ENCODE measurements around the gene CPNE8.

Gene CPNE8

DNA sequence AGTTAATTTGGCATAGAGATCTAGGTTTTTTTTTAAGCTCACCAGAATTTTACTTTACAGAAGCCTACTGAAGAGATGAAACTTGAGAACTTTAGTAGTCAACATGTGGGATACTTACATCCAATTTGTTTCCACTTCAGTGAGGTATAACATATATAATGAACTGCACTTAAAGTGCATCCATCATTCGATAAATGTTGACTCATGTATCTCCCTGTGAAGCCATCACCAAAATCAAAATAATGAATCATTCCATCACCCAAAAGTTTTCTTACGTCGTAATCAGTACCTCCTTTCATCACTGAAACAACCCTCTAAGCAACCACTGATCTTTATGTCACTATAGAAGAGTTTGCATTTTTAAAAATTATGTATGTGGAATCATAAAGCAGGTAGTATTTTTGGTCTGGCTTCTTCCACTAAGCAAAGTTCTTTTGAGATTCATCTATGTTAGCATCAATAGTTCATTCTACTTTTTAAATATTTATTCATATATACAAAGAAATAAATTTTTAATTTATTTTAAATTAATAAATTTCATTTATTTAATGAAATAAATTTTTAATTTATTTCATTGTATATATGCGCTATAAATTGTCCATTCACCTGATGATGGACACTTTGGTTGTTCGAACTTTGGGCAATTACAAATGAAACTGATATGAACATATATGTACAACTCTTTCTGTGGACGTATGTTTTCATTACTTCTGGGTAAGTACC is 2.0 kb upstream of the CPNE8 start:
- Mint-ChIP-seq H3K27me3 (peaks cover 27% of the 10 kb centered on the region), H3K27ac (no peak overlapping the region), H3K4me3 (peak overlapping the region; percentile 81), H3K9me3 (no peaks in the 10 kb centered on the region), H3K4me1 (peaks cover 26% of the 10 kb centered on the region), H3K36me3 (ENCODE audit: low read depth) (peaks cover 2% of the 10 kb centered on the region)
- DNase-seq (no peak), ATAC-seq (peak; percentile 9)

DNA sequence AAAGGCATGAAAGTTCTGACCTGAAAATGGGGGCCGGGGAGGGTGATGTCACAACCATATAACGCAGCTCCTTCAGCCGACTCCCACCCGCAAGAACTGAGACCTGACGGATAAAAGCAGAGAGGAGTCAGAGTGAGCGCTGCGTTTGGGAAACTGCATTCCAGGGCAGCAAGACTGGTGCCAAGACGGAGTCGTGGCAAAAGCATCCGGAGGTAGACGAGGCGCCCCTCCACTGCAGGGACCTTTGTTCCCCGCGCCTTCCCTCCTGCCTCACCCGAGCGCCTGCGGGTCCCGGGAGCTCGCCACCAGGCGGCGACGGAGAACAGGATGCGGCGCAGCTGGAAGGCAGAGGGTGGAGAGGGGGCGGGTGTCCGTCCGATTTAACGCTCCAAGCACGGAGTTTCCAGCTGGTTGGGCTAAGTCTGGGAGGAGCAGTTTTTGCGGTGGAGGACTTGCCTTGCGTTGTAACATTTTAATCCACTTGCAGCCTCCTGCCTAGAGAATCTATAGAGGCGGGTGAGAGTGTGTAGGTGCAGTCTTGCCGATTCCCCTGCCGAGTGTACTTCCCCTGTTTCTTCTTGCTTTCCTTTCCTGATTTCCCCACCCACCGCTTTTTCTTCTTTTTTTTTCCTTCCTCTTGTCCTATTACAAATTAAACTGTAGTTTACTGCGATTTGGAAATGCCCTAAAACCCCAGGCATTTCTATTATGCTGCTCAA is 1.2 kb upstream of the CPNE8 start:
- peaks cover 26% of the 10 kb centered on the region for H3K4me1 Mint-ChIP-seq
- H3K4me3 Mint-ChIP-seq = peak overlapping the region; percentile 81
- peaks cover 2% of the 10 kb centered on the region for H3K36me3 Mint-ChIP-seq (ENCODE audit: low read depth)
- H3K27ac Mint-ChIP-seq = peak overlapping the region; percentile 64
- H3K9me3 Mint-ChIP-seq = no peaks in the 10 kb centered on the region
- ATAC-seq (peak; percentile 83), DNase-seq (peak; percentile 76)
- H3K27me3 Mint-ChIP-seq = peaks cover 27% of the 10 kb centered on the region

DNA sequence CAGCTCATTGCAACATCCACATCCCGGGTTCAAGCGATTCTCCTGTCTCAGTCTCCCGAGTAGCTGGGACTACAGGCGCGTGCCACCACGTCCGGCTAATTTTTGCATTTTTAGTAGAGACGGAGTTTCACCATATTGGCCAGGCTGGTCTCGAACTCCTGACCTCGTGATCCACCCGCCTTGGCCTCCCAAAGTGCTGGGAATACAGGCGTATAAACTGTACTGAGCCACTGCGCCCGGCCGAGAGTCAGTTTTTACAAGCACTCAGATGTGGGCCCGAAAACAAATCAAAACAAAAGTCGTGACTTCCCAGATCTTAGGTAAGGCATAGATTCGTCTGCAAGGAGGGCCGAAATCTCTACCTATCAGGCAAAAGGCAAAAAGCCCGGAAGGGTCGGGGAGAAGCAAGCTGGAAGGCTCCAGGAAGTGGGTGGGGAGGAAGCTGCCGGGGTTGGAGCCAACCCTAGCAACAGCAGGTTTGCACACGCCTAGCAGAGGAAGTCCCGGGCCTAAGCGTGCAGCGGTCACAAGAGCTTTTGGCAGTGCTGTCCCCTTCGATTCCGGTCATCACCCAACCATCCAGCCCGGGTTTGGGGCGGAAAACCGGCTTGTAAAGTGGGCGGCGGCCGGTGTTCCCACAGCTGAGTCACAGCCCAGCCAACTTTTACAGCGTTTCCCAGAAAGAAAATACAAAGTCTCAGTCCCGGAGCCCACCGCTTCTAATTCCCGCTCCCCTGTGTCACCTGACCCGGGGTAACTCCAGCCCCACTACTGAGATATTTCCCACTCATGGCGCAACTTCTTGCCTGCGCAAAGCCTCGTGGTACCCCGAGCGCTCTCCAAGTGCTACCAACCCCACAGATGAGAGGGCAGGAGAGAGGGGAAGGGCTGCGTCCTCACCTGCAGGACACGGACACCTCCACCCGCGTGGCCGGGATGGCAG is 583 bp downstream of the CPNE8 start:
- Mint-ChIP-seq H3K36me3 (ENCODE audit: low read depth) (peaks cover 2% of the 10 kb centered on the region), H3K27ac (peak overlapping the region; percentile 79), H3K27me3 (peaks cover 23% of the 10 kb centered on the region), H3K4me3 (peak overlapping the region; percentile 81), H3K9me3 (no peaks in the 10 kb centered on the region), H3K4me1 (peaks cover 26% of the 10 kb centered on the region)
- DNase-seq (peak; percentile 41), ATAC-seq (peak; percentile 44)

DNA sequence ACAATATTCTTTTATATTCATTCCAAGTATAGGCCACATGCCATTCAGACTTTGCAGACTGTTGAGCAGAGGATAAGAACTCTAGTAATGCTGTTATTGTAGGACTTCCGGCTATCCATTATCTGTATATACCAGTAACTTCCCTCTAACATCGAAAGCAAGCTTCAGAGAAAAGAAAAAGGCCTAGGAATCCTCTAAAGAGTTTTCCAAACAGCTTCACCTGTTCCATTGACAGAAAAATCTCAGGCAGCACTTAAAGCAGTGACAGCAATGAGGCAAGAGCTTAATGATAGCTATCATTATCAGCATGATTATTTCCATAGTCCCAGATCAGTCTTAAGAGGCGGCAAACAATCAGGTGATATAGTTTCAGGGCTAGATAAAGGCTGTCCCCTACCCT is 1.8 kb downstream of the CPNE8 start:
- Mint-ChIP-seq H3K4me1 (peaks cover 26% of the 10 kb centered on the region), H3K4me3 (no peak overlapping the region), H3K9me3 (no peaks in the 10 kb centered on the region), H3K27me3 (peaks cover 21% of the 10 kb centered on the region), H3K27ac (no peak overlapping the region), H3K36me3 (ENCODE audit: low read depth) (peaks cover 2% of the 10 kb centered on the region)
- DNase-seq = no peak
- no peak for ATAC-seq

DNA sequence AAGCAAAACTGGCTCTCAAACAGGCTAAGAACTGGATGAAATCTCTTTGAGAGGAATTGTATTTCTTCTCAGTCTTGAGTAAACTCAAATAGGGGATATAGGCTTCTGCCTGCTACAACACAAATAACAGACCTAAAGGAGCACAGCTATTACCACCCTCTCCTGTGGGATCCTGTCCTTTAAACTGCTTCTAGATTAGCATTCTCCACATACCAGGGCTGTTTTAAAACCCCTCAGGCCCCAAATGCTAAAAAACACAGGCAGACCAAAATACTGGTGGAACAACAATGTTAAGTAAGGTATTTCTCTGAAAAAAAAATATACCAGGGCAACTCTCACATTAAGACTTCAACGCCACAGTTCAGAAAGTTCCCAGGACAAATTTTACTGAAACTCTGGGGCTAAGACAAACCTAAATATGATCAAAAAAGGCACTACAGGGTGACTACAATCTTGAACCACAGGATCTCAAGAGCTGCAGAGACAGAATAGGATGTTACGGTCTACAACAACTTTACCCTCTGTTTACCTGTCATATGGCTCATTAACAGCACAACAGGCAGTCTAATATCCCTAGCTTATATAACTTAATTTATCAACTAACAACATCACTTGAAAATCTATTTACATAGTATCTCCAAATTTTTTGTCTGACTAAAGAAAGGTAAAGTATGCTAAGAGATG is 7.2 kb downstream of the CPNE8 start:
- no peaks in the 10 kb centered on the region for H3K9me3 Mint-ChIP-seq
- no peaks in the 10 kb centered on the region for H3K27me3 Mint-ChIP-seq
- no peak overlapping the region for H3K4me3 Mint-ChIP-seq
- no peaks in the 10 kb centered on the region for H3K36me3 Mint-ChIP-seq (ENCODE audit: low read depth)
- ATAC-seq = no peak
- H3K4me1 Mint-ChIP-seq = no peaks in the 10 kb centered on the region
- H3K27ac Mint-ChIP-seq = no peak overlapping the region
- no peak for DNase-seq

DNA sequence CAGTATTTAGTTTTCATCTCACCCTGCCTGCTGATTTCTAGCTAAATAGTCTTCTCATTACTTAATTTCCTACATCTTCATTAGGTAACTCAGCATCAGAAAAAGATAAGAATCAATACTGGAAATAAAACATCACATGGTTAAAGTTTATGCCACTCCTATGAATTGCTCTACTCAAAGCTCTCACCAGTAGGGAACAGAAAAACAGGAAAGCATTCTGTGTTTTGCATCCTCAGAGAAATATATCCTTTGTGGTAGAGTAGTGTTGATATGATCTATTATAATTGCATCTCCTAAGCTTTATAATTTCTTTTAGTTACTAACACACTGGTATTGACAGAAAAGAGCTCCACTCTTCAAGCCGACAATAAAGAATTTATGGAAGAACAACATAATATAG is 9.9 kb downstream of the CPNE8 start:
- Mint-ChIP-seq H3K4me3 (no peak overlapping the region), H3K9me3 (no peaks in the 10 kb centered on the region), H3K36me3 (ENCODE audit: low read depth) (no peaks in the 10 kb centered on the region), H3K4me1 (peaks cover 7% of the 10 kb centered on the region), H3K27ac (no peak overlapping the region), H3K27me3 (no peaks in the 10 kb centered on the region)
- DNase-seq (no peak), ATAC-seq (no peak)

DNA sequence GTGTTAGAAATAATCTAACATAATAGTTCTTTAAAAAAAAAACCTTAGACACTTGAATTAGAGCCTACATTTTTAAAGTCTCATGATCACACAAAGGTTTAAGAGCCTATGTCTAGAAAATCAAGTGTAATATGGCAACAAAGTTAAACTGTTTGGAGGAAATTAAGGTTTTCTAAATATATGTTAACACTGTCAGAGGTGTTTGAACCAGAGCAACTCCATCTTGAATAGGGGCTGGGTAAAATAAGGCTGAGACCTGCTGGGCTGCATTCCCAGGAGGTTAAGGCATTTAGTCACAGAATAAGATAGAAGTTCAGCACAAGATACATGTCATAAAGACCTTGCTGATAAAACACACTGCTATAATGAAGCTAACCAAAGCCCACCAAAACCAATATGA is 12.4 kb downstream of the CPNE8 start:
- Mint-ChIP-seq H3K4me3 (no peak overlapping the region), H3K4me1 (peaks cover 7% of the 10 kb centered on the region), H3K9me3 (no peaks in the 10 kb centered on the region), H3K27me3 (no peaks in the 10 kb centered on the region), H3K36me3 (ENCODE audit: low read depth) (no peaks in the 10 kb centered on the region), H3K27ac (no peak overlapping the region)
- no peak for DNase-seq
- no peak for ATAC-seq

DNA sequence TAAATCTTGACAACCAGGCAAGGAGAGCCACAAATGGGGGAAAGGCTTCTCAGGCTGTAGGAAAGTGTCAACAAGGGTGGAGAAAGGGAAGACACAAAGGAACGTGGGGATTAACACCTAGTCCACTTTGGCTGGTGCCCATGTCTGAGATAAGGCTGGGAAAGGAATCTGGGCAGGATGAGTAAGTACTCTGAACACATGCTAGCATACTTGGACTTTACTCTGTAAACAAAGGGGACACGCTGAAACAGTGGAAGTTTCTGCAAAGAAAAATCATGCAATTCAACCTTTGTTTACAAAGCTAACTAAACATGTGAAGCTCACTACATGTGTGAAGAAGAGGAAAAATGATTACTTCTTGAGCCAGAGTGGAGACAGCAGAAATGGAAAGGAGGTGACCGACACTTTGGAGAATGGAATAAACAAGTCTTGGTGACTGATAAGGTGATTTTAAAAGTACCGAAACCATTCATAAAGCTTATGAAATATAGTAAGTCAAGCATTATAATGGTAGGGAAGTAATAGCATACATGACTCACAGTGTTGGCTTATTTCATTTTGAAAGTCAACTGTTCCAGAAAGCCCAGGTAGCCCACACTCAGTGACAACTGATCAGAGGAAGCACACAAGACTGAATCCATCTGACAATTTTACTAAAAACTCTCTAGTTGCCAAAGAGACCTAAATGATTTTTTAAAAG is 13.2 kb downstream of the CPNE8 start:
- DNase-seq = no peak
- H3K36me3 Mint-ChIP-seq (ENCODE audit: low read depth) = no peaks in the 10 kb centered on the region

DNA sequence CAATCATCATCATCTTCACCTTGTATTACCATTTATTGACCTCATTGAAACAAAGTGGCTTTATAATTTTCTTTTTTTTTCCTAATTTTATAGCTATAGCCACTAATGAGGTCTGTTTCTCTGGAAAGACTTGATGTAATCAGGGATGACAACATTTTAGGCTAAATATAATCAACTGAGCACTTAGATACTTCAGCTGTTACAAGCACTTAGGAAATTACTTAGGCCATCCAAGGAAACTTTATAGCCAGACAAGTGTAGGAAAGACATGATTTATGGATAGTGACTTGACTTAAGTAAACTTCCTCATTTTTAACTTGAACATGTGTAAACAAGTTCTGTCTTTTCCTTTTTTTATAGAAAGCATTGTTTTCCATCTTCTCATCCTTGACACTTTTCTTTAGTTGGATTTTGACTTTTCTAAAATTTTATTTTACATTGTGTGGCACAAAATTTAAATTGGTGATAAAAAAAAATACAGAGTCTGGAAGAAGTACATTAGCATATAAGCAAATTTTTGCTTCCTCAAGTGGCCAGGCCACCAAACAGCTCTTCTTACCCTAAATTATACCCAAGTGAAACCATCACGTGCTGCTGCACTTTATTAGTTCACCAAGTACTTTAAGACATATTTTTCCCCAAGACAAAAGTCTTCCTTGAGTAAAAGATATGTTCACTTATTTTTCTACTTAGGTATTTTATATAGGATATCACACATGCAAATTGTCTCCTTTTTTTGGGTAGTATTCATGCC is 15.1 kb downstream of the CPNE8 start:
- Mint-ChIP-seq H3K4me3 (no peak overlapping the region), H3K9me3 (no peaks in the 10 kb centered on the region), H3K27me3 (no peaks in the 10 kb centered on the region), H3K36me3 (ENCODE audit: low read depth) (no peaks in the 10 kb centered on the region), H3K27ac (no peak overlapping the region), H3K4me1 (peaks cover 7% of the 10 kb centered on the region)
- DNase-seq (no peak), ATAC-seq (no peak)

More for the DNA sequence above, 13.2 kb downstream of the CPNE8 start:
- no peaks in the 10 kb centered on the region for H3K27me3 Mint-ChIP-seq
- no peak for ATAC-seq
- no peaks in the 10 kb centered on the region for H3K9me3 Mint-ChIP-seq
- no peak overlapping the region for H3K4me3 Mint-ChIP-seq
- H3K27ac Mint-ChIP-seq = no peak overlapping the region
- peaks cover 7% of the 10 kb centered on the region for H3K4me1 Mint-ChIP-seq

DNA sequence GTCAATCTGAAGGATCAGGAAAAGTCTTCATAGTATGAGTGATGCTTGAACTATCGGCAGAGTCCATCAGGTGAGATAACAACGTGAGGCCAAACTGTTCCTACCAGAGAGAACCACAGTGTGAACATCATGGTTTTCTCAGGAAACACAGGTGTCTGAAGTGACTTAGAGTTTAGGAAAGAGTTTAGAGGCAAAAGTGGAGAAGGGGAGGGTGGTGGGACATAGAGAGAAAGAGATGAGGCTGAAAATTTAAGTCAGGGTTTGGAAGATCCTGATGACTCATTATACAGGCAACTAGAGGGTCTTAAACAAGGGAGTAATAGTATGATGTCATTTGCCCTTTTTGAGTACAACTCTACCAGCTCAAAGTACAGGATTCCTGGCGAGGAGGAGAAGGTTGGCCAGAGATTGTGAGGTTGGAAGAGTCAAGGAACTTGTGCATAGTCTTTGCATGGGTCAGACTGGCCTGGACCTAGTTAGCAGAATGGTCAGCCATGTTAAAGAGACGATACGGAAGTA is 16.0 kb downstream of the CPNE8 start:
- DNase-seq = no peak
- Mint-ChIP-seq H3K27ac (no peak overlapping the region), H3K4me3 (no peak overlapping the region), H3K9me3 (no peaks in the 10 kb centered on the region), H3K27me3 (no peaks in the 10 kb centered on the region), H3K36me3 (ENCODE audit: low read depth) (no peaks in the 10 kb centered on the region), H3K4me1 (peaks cover 7% of the 10 kb centered on the region)
- ATAC-seq = no peak

DNA sequence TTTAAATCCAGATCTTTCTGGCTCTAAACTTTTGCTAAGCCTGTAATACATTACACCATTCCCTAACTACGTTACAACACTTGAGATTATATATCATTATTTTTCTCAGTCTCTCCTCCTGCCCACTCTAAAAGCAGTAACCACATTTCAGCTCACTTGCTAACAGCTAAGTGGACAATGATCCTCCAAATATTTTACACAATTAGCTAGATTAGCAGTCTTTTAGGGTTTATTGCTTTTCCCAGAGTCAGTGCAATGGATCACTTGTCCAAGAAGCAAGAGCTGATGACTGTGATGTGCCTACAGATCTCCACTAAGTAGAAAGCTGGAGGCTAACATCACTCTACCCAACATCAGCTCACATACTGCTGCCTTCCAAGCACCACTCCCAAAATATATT is 17.6 kb downstream of the CPNE8 start:
- ATAC-seq (no peak), DNase-seq (no peak)
- Mint-ChIP-seq H3K36me3 (ENCODE audit: low read depth) (no peaks in the 10 kb centered on the region), H3K27me3 (no peaks in the 10 kb centered on the region), H3K27ac (no peak overlapping the region), H3K9me3 (no peaks in the 10 kb centered on the region), H3K4me3 (no peak overlapping the region), H3K4me1 (peaks cover 7% of the 10 kb centered on the region)

DNA sequence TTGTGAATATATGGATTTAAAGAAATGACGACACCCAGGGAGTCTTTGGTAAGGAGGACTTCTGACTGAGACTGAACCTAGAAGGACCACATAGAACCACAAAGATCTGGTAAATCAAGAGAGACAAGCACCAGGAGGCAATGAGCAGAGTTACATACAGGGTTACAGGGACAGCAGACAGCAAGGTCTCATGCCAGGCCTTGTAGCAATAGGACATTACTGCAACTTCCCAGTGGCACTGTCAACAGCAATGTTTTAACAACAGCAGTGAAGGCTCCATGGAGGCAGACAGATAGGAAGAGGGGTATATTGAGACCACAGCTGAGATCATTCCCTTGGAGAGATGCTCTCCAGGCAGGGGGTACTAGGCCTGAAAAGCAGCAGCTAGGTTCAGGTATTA is 18.5 kb downstream of the CPNE8 start:
- ATAC-seq = no peak
- DNase-seq = no peak
- Mint-ChIP-seq H3K27ac (no peak overlapping the region), H3K9me3 (no peaks in the 10 kb centered on the region), H3K4me1 (peaks cover 1% of the 10 kb centered on the region), H3K4me3 (no peak overlapping the region), H3K36me3 (ENCODE audit: low read depth) (no peaks in the 10 kb centered on the region), H3K27me3 (no peaks in the 10 kb centered on the region)

DNA sequence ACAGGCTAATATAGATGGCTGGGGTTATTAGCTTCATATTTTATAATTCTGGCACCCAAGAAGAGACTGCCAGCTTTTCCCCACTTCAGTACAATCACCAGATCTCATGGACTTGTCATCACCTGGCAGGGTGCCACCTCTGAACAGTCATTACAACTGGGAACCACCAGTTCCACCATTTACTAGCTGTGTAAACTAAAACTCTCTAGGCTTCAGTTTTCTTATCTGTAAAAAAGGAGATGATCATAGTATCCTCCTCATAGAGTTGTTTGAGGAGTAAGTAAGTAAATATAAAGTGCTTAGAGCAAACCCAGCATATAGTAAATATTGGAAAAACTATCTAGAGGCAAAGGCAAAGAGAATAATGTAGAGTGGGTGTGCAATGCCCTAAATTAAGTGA is 19.3 kb downstream of the CPNE8 start:
- Mint-ChIP-seq H3K4me1 (no peaks in the 10 kb centered on the region), H3K27ac (no peak overlapping the region), H3K36me3 (ENCODE audit: low read depth) (no peaks in the 10 kb centered on the region), H3K9me3 (no peaks in the 10 kb centered on the region), H3K4me3 (no peak overlapping the region), H3K27me3 (no peaks in the 10 kb centered on the region)
- ATAC-seq (no peak), DNase-seq (no peak)
